ENCODE data around the gene FGF4.
"Not testable (repeated sequence)": the region's sequence is repeated elsewhere in the genome, so short reads cannot be mapped to it uniquely, and the experiment has no call there.

FGF4 gene

DNA sequence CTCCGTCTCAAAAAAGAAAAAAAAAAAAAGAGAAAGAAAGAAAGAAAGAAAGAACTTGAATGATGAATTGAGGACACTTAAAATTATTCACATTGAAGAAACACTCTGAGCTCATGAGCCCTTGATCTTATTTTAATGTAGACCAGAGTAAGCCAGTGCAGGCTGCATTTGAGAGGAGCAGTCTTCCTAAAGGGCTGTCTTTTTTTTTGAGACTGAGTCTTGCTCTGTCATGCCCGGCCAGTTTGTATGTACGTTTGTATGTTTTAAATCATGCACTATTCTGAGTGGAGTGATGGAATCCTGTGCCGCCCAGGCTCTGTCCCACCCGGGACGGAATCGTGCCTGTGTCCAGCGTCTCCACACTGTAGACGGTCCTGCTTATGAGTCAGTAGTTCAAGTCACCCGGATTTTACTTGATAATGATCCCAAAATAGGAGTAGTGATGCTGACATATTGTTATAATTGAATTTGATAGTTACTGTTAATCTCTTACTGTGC, 9.6 kb downstream of the FGF4 start:
- DNase-seq, result no peak

DNA sequence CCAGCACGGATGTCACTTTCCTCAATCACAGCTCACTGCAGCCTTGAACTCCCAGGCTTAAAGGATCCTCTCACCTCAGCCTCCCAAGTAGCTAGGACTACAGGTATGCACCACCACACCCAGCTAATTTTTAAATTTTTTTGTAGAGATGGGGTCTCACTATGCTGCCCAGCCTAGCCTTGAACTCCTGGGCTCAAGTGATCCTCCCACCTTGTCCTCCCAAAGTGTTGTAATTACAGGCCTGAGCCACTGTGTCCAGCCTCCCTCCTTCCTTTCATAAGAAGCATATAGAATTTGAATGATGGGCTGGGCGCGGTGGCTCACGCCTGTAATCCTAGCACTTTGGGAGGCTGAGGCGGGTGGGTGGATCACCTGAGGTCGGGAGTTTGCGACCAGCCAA, 10.2 kb downstream of the FGF4 start:
- DNase-seq, result not testable (repeated sequence)

DNA sequence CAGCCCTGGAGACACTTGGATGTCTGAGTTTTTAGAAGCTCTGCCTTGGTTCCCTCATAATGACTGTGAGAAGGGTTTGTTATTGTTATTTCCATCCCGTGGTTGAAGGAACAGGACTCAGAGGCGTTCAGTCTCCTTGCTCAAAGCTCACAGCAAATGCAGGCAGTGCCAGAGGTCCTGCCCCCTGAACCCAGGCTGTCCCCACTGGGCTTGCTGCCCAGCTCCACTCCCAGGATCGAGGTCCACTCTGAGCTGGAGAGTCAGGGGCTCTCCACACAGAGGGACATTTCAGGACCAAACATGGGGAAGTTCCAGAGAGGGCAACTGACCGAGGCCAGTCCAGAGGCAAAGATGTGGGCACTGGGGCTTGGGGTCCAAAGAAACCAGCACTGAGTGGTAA, 14.8 kb downstream of the FGF4 start:
- DNase-seq, result no peak

DNA sequence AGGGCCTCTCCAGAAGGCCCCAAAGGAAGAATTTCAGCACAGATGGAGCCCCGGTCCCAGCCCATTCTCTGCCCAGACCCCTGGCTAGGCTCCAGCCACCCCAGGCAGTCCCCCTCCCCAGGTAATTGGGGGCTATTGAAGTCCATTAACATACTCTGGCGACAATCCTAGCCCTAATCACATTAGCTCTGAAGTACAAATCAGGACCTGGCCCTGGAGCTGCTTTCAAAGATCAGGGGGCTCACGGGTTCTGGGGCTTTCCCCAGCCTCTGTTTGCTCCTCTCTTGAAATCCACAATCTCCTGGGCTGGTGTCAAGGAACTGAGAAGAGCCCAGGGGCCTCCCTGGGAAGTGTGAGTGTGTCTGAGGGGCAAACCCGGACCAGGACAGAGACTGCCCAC, 22.3 kb downstream of the FGF4 start:
- no peak for DNase-seq

DNA sequence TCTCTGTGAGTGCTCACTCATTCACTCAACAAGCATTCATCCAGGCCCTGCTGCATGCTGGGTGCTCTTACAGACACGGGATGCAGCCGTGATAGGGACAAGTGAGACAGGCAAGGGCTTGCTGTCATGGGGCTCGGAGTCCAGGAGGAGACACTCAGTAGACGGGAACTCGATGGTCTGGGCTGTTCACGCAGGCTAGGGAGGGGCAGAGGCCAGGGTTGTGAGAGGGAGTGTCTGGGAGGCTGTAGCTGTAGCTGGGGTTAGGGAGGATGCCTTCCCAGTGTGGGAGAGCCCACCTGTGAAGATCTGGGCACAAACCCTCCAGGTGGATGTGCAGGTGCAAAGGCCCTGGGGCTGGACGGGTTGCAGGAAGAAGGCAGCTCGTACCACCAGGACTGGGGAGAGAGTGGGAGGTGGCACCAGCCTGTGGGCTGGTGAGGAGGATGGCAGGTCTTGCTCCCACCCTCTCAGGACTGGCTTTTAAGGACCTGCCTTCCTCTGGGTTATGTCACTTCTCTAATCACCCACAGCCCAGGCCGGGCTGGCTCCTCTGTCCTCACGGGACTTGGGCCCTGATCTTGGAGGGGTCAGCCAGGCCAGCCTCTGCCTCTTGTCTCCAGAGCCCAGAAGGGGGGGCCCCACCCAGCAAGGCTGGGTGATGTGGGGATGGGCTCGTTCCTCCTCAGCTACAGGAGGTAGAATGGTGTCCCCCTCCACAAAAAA, 24.1 kb downstream of the FGF4 start:
- no peak for DNase-seq

DNA sequence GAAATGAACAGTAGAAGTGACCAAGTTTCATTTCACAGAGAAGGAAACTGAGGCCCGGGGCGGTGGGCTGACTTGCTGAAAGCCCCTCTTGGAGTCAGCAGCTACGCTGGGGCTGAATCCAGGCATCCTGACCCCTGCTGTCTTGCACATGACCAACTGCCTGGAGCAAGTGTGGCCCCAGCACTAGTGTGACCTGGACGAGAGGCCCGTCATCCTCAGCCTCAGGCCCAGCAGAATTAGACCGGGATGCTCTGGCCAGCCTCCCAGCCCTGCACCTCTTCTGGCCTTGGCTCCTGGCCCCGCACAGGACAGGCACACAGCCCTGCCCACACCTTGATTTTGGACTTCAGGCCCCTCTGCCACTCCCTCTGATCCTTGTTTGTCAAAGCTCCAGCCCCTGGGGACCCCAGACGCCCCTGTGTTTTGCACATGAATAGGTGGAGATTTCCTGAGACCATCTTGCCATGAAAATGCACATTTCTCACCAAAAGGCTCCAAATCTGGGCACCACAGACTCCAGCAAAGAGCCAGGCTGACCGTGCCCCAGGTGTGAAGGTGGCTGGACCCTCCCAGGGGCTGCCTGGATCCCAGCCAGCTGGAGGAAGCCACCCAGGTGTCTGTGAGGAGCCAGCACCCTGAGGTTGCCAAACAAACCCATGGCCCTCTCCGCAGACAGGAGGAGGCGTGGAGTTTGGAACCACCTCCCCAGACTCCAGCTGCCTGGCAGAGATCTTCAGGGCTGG, 24.9 kb downstream of the FGF4 start:
- no peak for DNase-seq

DNA sequence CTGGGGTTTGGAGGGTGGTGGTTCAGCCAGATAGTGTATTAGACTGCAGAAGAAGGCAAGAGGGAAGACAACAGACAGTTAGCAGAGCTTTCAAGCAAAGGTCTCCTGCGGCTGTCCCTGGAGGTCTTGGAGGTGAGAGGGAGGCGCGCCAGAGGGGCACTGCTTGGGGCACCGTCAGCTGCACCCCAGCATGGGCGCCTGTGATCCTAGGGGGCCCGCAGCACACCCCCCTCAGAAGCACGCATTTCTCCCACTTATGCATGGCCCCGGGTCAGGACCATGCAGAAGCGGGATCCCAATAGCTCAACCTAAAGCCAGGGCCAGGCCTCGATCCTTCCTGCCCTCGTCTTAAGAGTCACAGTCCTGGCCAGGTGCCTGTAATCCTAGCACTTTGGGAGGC, 26.5 kb downstream of the FGF4 start:
- no peak for DNase-seq

DNA sequence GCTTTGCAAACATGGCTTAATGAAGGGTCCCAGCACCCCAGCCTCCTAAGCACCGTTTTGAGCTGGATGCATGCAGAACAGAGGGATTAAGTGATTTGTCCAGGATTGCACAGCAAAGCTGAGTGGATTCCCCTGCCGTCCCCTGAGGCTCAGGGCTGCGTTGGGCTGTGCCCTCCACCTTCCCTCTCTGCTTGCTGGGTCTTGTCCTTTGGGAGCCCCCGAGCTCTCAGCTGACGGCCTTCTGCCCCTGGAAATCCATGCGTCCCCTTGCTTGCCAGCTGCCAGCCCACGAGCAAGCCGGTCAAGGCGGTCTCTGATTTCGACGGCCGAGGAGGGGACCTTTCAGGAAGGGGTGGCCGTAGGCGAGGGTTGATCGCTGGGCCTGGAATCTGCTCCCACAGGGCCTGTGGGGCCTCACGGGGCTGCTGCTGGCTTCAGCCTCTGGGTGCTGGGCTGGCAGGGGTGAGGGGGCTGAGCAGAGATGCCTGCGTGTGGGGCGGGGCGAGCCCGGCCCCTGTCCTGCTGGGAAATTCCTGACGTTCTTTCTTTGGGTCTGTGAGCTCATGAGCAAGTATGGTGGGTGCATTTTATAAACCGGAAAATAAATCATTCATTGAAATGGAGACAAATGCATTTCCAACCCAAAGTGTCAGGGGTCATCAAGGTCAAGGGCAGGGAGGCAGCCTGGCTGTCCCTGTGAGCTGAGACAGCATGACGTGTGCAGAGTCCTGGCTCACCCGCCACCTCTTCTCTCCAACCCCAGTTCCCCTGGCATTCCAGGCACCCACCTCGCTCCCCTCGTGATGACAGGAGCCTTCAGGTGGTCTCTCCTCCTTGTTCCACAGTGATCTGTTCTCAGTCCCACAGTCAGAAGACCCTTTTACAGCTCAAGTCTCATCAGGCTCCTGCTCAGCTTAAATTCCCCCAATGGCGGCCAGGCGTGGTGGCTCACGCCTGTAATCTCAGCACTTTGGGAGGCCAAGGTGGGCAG, 28.1 kb downstream of the FGF4 start:
- DNase-seq, result no peak

DNA sequence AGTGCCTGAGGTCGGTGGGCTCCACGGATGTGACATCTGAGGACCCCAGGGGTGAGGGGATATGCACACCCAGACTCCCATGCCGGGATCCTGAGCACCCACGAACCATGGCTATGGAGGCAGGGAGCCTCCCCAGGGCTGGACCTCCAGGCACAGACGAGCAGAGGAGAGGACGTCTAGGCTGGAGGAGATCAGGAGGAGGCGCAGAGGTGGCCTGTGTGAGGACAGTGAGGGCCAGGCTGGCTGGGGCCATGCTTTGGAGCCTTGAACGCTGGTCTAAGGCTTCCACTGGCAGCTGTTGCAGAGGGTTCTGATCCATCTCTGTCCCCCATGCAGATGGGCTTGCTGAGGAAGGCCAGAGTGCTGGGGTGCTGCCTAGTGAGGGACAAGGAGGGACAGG, 29.0 kb downstream of the FGF4 start:
- DNase-seq, result no peak

DNA sequence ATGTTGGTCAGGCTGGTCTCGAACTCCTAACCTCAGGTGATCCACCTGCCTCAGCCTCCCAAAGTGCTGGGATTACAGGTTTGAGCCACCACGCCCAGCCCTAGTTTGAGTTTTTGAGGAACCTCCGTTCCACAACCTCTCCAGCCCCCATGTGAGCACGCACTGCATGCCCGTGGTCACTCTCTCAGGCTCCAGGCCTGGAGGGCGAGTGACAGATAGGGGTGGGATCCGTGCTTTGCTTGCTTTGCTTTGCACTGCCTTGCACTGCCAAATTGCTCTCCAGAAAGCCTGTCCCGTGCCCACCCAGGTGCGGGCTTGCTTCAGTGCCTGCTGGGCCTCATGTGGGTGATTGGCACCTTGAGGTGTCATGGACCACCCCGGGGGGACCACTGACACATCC, 29.9 kb downstream of the FGF4 start:
- no peak for DNase-seq

DNA sequence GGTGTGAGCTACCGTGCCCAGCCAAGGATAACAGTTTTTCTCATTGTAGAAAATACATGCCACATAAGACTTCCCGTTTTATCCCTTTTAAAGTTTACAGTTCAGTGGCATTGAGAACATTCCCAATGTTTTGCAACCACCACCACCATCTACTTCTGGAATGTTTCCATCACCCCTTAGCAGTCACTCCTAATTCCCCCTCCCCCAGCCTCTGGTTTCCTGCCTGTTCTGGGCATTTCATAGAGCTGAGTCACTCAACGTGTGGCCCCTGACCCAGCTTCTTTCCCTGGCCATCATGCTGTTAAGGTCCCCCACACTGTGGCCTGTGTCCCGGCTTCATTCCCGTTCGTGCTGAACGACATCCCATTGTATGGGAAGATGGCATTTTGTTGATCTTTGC, 30.7 kb downstream of the FGF4 start:
- DNase-seq, result no peak

DNA sequence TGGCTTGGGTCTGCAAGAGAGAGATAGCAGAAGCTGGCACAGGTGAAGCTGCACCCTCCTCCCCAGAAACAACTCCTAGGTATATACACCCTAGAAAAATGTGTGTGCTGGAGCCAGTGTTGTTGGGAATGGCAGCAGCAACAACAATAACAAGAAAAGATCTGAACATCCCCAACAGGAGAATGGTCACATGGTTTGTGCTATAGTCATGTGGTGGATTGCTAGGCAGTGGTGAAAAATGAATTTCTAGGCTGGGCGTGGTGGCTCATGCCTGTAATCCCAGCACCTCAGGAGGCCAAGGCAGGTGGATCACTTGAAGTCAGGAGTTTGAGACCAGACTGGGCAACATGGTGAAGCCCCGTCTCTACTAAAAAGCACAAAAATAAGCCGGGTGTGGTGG, 40.3 kb downstream of the FGF4 start:
- DNase-seq, result no peak

DNA sequence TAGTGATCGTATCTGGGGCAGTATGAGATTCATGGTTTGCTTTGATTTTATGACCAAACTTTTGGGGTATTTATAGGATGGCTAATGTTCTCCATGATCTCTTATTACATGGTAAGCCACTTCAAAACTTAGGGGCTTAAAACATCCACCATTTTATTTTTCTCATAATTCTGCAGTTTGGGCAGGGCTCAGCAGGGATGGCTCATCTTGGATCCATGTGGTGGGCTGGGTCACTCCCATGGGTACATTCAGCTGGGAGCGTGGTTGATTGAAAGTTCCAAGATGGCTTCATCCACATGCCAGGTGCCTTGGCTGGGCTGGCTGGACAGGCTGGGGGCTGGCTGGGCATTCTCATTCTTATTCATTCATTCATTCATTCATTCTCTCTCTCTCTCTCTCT, 40.8 kb downstream of the FGF4 start:
- no peak for DNase-seq

DNA sequence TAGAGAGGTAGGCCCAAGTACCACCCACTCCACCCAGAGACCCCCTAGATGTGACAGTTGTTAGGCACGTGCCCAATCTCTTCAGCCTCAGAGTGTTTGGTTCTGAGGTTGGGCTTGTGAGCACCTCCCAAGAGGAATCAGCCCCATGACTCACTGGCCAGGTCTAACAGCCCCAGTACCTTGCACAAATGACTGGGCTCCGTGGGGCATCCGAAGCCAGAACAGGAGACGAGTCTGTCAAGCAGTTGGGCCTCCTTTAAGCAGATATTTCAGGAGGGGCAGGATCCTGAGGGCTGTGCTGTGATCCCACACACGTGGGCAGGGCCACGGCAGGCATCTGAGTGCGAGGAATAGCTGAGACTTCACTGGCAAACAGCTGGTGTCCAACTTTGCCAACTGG, 42.2 kb downstream of the FGF4 start:
- no peak for DNase-seq

DNA sequence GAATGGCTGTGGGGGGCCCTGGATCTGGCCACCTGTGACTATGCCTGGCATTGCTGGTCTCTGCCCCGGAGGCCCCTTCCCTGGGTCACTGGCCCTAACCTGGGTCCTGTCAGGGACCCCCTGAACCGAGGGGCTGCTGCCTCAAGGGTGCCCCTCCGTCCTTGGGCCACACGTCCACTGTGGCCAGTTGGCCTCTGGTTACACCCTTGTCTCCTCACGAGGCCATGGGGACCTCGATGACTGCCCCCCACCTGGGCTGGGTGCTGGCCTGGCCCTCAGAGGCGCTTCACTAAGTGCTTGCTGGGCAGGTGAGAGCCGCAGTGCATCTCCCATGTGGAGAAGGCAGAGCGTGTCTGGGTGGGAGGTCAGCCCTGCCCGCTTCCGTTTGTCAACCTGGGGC, 44.0 kb downstream of the FGF4 start:
- no peak for DNase-seq

DNA sequence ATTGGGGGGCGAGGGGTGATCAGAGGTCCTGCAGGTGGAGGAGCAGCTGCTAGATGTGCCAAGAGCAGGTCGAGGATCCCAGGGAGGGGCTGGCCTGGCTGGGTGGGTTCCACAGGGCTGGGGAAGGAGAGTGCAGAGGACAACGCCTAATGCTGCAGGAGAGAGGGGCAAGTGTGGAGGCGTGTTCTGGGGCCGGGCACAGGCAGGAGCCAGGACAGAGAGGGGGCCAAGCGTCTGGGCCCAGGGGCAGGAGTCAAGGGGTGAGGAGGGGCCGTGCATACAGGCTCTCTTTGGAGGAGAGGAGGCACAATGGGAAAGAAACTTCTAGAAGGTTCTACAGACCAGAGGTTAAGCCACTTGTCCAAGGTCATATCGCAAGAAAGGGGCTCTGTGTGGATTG, 44.6 kb downstream of the FGF4 start:
- no peak for DNase-seq

DNA sequence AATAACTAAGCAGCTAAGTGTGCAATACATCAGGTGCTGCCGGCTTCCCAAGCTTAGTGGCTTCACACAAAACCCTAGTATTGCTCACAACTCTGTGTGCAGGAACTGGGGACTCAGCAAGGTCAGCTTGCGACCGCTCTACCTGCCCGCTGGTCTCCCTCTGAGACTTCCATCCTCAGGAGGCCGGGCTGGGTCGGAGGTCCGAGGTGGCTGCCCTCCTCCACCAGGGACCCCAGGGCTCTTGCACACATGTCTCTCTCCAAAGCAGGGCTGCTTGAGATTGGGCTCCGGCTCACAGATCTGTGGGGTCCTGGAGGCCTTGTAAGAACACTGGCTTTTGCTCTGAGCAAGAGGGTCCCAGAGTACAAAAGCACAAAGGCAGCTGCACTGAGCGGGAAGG, 45.9 kb downstream of the FGF4 start:
- DNase-seq, result no peak

DNA sequence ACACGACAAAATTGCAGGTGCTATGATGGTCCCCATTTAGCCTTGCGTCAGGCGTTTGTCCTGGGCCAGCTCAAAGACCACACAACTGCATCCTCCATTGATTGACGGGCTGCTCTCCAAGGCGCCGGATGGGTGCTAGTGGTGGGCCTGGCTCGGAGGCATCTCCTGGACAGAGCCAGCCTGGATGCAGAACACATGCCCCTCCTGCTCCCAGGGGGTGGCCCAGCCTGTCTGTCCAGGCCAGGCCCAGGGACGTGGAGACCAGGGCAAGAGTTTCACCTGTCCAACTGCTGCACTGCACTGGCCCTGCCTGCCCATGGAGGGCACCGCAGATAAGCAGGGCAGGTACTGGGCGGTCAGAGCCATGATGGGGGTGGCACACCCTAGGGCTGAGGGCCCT, 47.9 kb downstream of the FGF4 start:
- no peak for DNase-seq

DNA sequence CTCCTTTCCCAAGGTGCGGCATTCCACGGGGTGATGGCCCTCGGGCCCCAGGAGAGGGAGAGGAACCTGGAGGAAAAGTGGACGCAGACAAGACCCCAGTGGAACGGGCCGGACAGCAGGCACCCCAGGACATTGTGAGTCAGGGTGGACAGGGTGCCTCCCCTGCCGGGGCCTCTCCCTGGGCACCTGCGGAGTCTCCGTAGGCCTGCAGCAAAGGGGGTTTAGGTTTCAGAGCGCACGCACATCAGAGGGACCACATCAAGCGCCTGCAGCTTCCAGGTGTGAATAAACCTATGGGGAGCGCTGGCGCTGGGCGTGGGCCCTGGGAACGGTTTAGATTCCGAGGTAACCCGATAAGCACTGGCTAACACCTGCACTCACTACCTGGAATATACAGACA, 48.7 kb downstream of the FGF4 start:
- DNase-seq, result no peak

DNA sequence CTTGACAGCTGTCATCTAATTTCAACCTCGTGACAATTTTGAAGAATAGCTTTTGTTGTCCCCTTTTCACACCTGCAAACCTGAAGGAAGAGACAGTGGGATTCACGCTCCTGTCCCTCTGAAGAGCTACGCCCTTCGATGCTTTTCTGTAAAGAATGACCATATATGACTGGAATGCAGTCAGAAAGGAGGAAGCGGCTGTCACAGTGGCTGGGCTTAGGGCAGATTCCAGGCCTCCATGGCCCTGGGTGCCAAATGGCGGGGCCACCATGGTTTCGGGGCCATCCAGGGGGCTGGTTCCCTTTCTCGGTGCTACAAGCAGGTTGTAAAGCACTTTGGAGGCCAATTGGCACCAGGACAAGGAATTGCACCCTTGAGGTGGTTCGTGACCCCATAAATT, 49.1 kb downstream of the FGF4 start:
- DNase-seq, result no peak

DNA sequence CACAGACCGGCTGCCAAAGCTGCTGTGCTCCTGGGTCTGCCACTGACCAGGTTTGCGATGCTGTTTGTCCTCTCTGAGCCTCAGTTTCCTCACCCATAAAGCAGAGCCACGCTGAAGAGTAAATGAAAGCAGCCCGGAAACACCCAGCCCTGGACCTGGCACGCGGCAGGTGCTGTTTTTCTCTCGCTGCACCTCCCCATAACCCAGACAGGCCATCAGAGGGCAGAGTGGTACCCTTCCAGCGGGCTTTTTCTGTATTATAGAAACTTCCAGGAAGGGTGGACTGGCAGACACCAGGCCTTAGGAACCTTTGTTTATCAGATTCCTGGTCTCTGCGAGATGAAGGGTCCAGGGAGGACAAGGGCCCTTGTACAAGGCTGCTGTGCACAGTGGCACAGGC, 53.4 kb downstream of the FGF4 start:
- DNase-seq, result no peak

DNA sequence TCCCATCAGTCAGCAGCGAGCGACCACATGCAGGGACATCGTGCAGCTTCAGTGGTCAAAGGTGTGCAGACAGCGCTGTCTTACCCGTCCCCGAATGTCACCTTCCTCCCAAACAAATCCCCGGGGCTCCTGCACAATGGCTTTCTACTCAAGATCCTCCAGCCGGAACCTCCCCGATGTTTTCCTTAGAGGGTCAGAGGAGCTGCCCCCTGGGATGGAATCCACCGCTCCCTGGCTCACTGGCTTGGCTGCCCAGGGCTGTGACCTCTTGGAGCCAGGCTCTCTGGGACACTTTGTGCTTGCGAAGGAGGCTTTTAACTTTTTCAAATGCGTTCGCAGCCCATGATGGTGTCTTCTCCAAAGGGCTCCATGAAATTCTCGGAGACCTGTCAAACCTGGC, 54.0 kb downstream of the FGF4 start:
- no peak for DNase-seq
